ENCODE measurements around the gene SALL2. TPM values are rescaled to one million over a fixed set of nuclear protein-coding genes. Genes with fewer than 3 reads are reported as not detected.

SALL2 gene
- total and polyA plus RNA-seq, 4 experiments from 2014 or later: 0.42 to 6.6 (median 4.6) TPM

DNA sequence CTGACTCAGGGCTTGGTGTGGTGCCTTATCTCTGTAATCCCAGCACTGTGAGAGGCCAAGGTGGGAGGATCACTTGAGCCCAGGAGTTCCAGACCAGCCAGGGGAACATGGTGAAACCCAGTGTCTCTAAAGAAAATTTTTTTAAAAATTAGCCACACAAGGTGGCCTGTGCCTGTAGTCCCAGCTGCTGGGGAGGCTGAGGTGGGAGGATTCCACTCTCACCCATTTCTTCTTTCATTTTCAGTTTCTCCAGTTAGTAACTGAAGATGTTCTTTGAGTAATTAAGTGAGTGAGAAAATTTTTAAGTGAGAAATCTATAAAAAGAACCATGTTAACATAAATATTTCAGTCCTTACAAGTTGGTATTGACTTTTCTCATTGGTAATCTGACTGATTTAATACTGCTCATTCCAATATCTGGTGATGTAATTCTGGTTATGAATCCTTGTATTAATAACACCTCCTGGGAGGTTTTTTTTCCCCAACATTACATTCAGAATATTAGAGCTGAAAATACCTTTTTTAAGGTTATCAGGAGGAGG lies 21.1 kb downstream of the SALL2 start:
- CTCF ChIA-PET (ENCODE audit: partially characterized antibody): interaction anchor here (0.8 kb wide), 1 partner anchor 52 kb away, joined by 3 read pairs; no protein-coding TSS in a partner anchor
- POLR2A ChIA-PET (ENCODE audit: partially characterized antibody): no interaction called here
- Mint-ChIP-seq H3K4me1 (peaks cover 26 to 66% (median 43%) of the 10 kb centered on the region in 4 donors), H3K9me3 (no peaks in the 10 kb centered on the region), H3K27me3 (no peaks in the 10 kb centered on the region), H3K4me3 (peak overlapping the region in 4 of 8 donors; percentile 31 to 71 (median 38)), H3K27ac (peak overlapping the region in 6 of 7 donors; percentile 22 to 83 (median 74)), H3K36me3 (peaks cover 16 to 54% of the 10 kb centered on the region in 2 donors)
- H3K27me3 ChIP-seq (ENCODE audit: insufficient read depth, low read length): no peaks in the 10 kb centered on the region
- H3K4me3 ChIP-seq (ENCODE audit: low read length in 2 of 2): no peak overlapping the region
- H3K9me3 ChIP-seq (ENCODE audit: control insufficient read depth in 1 of 2, low read length in 2 of 2): no peaks in the 10 kb centered on the region
- H3K36me3 ChIP-seq (ENCODE audit: insufficient read depth, low read length): peaks cover 32% of the 10 kb centered on the region
- peak overlapping the region; percentile 9 for H3K27ac ChIP-seq (ENCODE audit: low read depth, low read length)
- H3K4me1 ChIP-seq (ENCODE audit: insufficient read depth, low read length): peaks cover 35% of the 10 kb centered on the region
- intact Hi-C loops (cut with micrococcal nuclease): no loop called here
- peak in 1 of 5 donors; percentile 25 for DNase-seq

DNA sequence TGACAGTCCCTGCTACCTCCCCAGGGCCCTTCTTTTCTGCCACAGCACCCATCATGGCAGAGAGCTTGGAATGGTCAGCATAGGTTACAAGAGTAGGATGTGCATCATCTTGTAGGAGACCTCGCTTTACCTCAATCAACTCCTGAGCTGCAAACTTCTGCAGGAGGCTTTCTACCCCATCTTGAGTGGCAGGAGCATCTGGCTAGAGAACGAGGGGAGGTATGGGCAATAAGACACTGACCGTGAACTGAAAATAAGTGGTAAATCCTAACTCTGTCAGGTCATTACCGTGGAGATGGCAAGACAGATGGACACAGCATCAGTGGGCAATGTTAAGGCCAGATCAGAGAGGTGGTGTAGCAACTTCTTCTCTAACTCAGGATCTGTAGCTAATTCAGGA lies 22.8 kb downstream of the SALL2 start:
- peak overlapping the region in 6 of 7 donors; percentile 10 to 74 (median 40) for H3K27ac Mint-ChIP-seq

DNA sequence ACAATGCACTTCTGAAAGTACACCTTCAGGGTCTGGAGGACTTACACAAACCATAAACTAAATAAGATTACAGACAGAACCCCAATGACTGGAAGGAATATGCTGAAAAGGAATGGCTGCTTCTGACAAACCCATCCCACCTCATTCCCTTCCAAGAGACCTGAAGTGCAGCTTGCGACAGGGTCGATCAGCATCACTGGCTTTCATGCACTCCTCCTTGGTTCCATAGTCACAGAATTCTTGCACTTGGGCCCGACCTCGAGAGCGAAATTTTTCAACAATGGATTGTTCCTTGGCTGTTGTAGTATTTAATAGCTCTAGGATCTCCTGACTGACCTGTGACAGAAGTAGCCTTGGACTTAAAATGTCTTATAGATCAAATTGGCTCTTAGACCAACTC lies 24.6 kb downstream of the SALL2 start:
- no peak for DNase-seq
- intact Hi-C loops (cut with micrococcal nuclease): no loop called here
- H3K27me3 Mint-ChIP-seq: no peaks in the 10 kb centered on the region
- H3K4me3 Mint-ChIP-seq: no peak overlapping the region
- Histone ChIP-seq H3K4me1 (ENCODE audit: insufficient read depth, low read length) (peaks cover 26% of the 10 kb centered on the region), H3K4me3 (ENCODE audit: low read length in 2 of 2) (no peak overlapping the region), H3K27me3 (ENCODE audit: insufficient read depth, low read length) (no peaks in the 10 kb centered on the region), H3K36me3 (ENCODE audit: insufficient read depth, low read length) (peaks cover 51% of the 10 kb centered on the region), H3K27ac (ENCODE audit: low read depth, low read length) (no peak overlapping the region), H3K9me3 (ENCODE audit: control insufficient read depth in 1 of 2, low read length in 2 of 2) (no peaks in the 10 kb centered on the region)
- H3K27ac Mint-ChIP-seq: peak overlapping the region in 3 of 7 donors; percentile 52 to 63 (median 60)
- peaks cover 23 to 56% (median 32%) of the 10 kb centered on the region in 4 donors for H3K4me1 Mint-ChIP-seq
- POLR2A ChIA-PET (ENCODE audit: partially characterized antibody): interaction anchor here (2.2 kb wide), 1 partner anchor 10 kb away, joined by 12 read pairs; the partner anchor contains the start of gene METTL3
- CTCF ChIA-PET (ENCODE audit: partially characterized antibody): interaction anchor here (1.7 to 6.9 kb wide), 3 partner anchors 13 to 56 kb away, joined by 9 to 146 read pairs (median 25); partner anchors contain the start of genes RAB2B and TOX4
- H3K9me3 Mint-ChIP-seq: no peaks in the 10 kb centered on the region
- H3K36me3 Mint-ChIP-seq: peaks cover 22 to 71% of the 10 kb centered on the region in 2 donors

More for the DNA sequence above, 22.8 kb downstream of the SALL2 start:
- CTCF ChIA-PET (ENCODE audit: partially characterized antibody): interaction anchor here (6.9 kb wide), 1 partner anchor 54 kb away, joined by 146 read pairs; no protein-coding TSS in a partner anchor
- Histone ChIP-seq H3K27me3 (ENCODE audit: insufficient read depth, low read length) (no peaks in the 10 kb centered on the region), H3K36me3 (ENCODE audit: insufficient read depth, low read length) (peaks cover 41% of the 10 kb centered on the region), H3K27ac (ENCODE audit: low read depth, low read length) (no peak overlapping the region), H3K4me3 (ENCODE audit: low read length in 2 of 2) (no peak overlapping the region), H3K9me3 (ENCODE audit: control insufficient read depth in 1 of 2, low read length in 2 of 2) (no peaks in the 10 kb centered on the region), H3K4me1 (ENCODE audit: insufficient read depth, low read length) (peaks cover 34% of the 10 kb centered on the region)
- POLR2A ChIA-PET (ENCODE audit: partially characterized antibody): interaction anchor here (2.2 kb wide), 1 partner anchor 8 kb away, joined by 12 read pairs; the partner anchor contains the start of gene METTL3
- Mint-ChIP-seq H3K9me3 (no peaks in the 10 kb centered on the region), H3K36me3 (peaks cover 22 to 65% of the 10 kb centered on the region in 2 donors), H3K27me3 (no peaks in the 10 kb centered on the region), H3K4me3 (peak overlapping the region in 1 of 8 donors; percentile 23), H3K4me1 (peaks cover 29 to 66% (median 42%) of the 10 kb centered on the region in 4 donors)
- no peak for DNase-seq
- intact Hi-C loops (cut with micrococcal nuclease): no loop called here

DNA sequence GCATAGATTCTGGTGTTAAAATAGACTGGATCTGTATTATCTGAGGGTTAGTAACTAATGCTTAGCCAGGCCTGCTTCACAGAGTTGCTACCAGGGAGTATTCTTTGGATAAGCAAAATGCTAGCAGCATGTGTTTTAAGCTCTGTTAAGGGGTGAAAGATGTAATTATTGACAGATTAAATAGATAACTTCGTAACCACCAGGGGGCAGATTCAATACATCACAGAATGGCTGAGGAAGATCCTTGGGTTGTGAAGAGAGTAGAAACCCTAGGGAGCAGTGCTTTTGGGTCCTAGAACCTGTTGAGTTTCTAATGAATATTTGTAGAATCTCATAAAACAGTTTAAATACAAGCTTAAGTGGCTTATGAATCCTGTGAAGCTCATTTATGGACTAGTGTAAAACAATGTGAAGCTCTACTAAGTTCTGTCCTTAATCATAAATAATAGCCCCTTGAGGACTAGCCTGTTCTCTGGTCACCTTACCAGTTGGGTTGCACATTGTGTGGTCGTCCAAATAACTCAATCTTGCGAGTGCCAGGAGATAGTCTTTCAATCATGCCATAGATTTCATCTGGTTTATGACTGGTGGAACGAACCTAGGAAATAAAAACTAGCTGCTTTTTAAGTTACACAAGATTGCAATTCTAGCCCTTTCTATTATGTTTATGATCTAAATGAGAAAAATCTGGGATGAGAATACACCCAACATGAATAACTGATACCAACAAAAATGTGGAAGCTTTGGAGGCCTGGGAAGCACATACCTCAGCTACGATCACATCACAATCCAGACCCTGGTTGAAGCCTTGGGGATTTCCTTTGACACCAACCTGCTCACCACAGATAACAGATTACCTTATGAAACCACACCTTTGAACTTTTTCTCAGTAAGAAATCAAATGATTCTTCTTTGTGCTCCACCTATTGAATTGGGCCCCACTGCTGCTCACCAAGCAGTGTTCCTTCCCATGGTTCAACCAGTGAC lies 27.3 kb downstream of the SALL2 start:
- CTCF ChIA-PET (ENCODE audit: partially characterized antibody): interaction anchor here (0.9 to 6.9 kb wide), 23 partner anchors 9 to 1071 kb away, joined by 3 to 146 read pairs (median 6); partner anchors contain the start of genes CHD8, METTL3, RAB2B and SALL2
- H3K36me3 ChIP-seq (ENCODE audit: insufficient read depth, low read length): peaks cover 67% of the 10 kb centered on the region
- H3K4me3 ChIP-seq (ENCODE audit: low read length in 2 of 2): no peak overlapping the region
- Mint-ChIP-seq H3K27me3 (no peaks in the 10 kb centered on the region), H3K36me3 (peaks cover 30 to 83% of the 10 kb centered on the region in 2 donors), H3K4me1 (peaks cover 18 to 43% (median 22%) of the 10 kb centered on the region in 4 donors), H3K27ac (peak overlapping the region; percentile 55 to 92 (median 82)), H3K4me3 (peak overlapping the region in 5 of 8 donors; percentile 2 to 75 (median 41)), H3K9me3 (no peaks in the 10 kb centered on the region)
- peak overlapping the region; percentile 55 for H3K27ac ChIP-seq (ENCODE audit: low read depth, low read length)
- peaks cover 15% of the 10 kb centered on the region for H3K4me1 ChIP-seq (ENCODE audit: insufficient read depth, low read length)
- no peaks in the 10 kb centered on the region for H3K9me3 ChIP-seq (ENCODE audit: control insufficient read depth in 1 of 2, low read length in 2 of 2)
- peak; percentile 50 to 65 (median 58) for DNase-seq
- no peaks in the 10 kb centered on the region for H3K27me3 ChIP-seq (ENCODE audit: insufficient read depth, low read length)
- intact Hi-C loops (cut with micrococcal nuclease): loop anchor here (1.0 kb wide), 1 partner anchor 58 kb away; no protein-coding TSS in a partner anchor
- POLR2A ChIA-PET (ENCODE audit: partially characterized antibody): interaction anchor here (0.6 to 3.3 kb wide), 11 partner anchors 11 to 683 kb away, joined by 3 to 20 read pairs (median 6); partner anchors contain the start of genes CHD8, METTL3, RAB2B and SALL2

DNA sequence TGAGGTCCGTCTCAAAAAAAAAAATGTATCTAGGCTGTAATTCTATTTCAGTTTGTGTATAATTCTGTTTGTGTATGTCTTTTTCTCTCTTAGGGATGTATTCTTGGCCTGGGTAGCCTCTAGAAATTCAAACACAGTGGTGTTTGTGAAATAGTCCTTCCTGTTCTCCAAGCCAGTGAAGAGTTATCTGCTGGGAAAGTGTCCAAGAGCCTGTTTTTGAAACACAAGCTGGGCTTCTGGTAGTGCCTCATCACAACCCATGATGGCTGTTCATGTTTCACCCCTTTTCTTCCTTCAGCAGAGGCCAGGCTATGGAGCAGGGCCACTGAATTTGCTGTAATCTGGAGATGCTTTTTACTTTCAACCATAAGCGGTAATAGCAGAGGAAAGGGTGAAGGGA lies 29.7 kb downstream of the SALL2 start:
- ChIA-PET POLR2A (ENCODE audit: partially characterized antibody) (interaction anchor here (2.7 kb wide), 1 partner anchor 14 kb away, joined by 9 read pairs; the partner anchor contains the start of gene METTL3), CTCF (ENCODE audit: partially characterized antibody) (interaction anchor here (1.2 to 4.1 kb wide), 5 partner anchors 14 to 63 kb away, joined by 3 to 79 read pairs (median 3); partner anchors contain the start of gene METTL3)
- peaks cover 62% of the 10 kb centered on the region for H3K36me3 ChIP-seq (ENCODE audit: insufficient read depth, low read length)
- Mint-ChIP-seq H3K4me1 (peaks cover 17 to 32% (median 19%) of the 10 kb centered on the region in 4 donors), H3K27ac (peak overlapping the region in 1 of 7 donors; percentile 41), H3K4me3 (no peak overlapping the region), H3K36me3 (peaks cover 36 to 78% of the 10 kb centered on the region in 2 donors), H3K9me3 (no peaks in the 10 kb centered on the region), H3K27me3 (no peaks in the 10 kb centered on the region)
- DNase-seq: no peak
- no peaks in the 10 kb centered on the region for H3K27me3 ChIP-seq (ENCODE audit: insufficient read depth, low read length)
- no peaks in the 10 kb centered on the region for H3K9me3 ChIP-seq (ENCODE audit: control insufficient read depth in 1 of 2, low read length in 2 of 2)
- no peak overlapping the region for H3K4me3 ChIP-seq (ENCODE audit: low read length in 2 of 2)
- peaks cover 15% of the 10 kb centered on the region for H3K4me1 ChIP-seq (ENCODE audit: insufficient read depth, low read length)
- H3K27ac ChIP-seq (ENCODE audit: low read depth, low read length): no peak overlapping the region
- intact Hi-C loops (cut with micrococcal nuclease): no loop called here

DNA sequence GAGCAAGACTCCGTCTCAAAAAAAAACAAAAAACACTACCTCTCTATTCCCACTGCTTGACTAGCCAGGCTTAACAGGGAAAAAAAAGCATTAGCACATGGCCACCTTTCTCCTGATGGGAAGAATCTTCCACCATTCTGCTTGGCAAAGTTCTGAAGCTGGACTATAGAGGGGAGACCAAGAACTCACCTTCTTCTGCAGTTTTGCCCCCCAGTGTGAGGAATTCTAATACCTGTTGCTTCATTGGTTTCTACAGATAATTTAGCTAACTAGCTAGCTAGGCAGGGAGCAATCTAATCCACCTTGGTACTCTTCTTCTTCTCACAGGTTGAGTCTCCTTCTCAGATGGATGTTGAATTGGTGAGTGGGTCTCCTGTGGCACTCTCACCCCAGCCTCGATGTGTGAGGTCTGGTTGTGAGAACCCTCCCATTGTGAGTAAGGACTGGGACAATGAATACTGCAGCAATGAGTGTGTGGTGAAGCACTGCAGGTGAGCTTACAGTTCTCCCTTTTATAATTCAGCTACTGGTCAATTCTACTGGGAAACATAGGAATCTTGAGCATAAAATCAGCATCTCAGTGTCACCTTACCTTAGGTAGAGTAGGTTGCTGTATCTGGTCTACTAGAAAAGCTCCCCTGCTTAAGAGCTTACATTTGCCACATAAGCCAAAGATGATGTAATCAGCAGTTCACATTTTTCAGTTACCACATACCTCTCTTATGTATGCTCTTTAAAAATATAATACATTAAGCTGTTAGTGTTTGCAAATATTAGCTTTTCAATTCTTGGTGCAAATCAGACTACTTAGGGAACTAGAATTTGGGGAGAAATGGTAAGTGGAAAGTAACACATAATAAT lies 31.0 kb downstream of the SALL2 start:
- POLR2A ChIA-PET (ENCODE audit: partially characterized antibody): interaction anchor here (0.9 to 2.7 kb wide), 2 partner anchors 16 to 19 kb away, joined by 3 to 9 read pairs; partner anchors contain the start of gene METTL3
- Mint-ChIP-seq H3K27ac (peak overlapping the region in 1 of 7 donors; percentile 53), H3K36me3 (peaks cover 33 to 72% of the 10 kb centered on the region in 2 donors)

More for the DNA sequence above, 31.0 kb downstream of the SALL2 start:
- Mint-ChIP-seq H3K4me3 (no peak overlapping the region), H3K9me3 (no peaks in the 10 kb centered on the region), H3K27me3 (no peaks in the 10 kb centered on the region), H3K4me1 (peaks cover 14 to 19% (median 16%) of the 10 kb centered on the region in 4 donors)
- peaks cover 58% of the 10 kb centered on the region for H3K36me3 ChIP-seq (ENCODE audit: insufficient read depth, low read length)
- intact Hi-C loops (cut with micrococcal nuclease): no loop called here
- H3K4me1 ChIP-seq (ENCODE audit: insufficient read depth, low read length): peaks cover 15% of the 10 kb centered on the region
- H3K27ac ChIP-seq (ENCODE audit: low read depth, low read length): no peak overlapping the region
- CTCF ChIA-PET (ENCODE audit: partially characterized antibody): interaction anchor here (1.2 to 2.3 kb wide), 6 partner anchors 18 to 64 kb away, joined by 3 to 11 read pairs (median 5); partner anchors contain the start of genes RAB2B and TOX4
- no peak for DNase-seq
- no peaks in the 10 kb centered on the region for H3K27me3 ChIP-seq (ENCODE audit: insufficient read depth, low read length)
- no peaks in the 10 kb centered on the region for H3K9me3 ChIP-seq (ENCODE audit: control insufficient read depth in 1 of 2, low read length in 2 of 2)
- no peak overlapping the region for H3K4me3 ChIP-seq (ENCODE audit: low read length in 2 of 2)
